NCI-H226 (cell line): Measurements from ENCODE around the gene TMEM61.

Source experiments
- DNase-seq: peaks from one replicate; pipeline ENCODE4 v3.0.0-alpha.2; 2015

The TMEM61 gene

DNA sequence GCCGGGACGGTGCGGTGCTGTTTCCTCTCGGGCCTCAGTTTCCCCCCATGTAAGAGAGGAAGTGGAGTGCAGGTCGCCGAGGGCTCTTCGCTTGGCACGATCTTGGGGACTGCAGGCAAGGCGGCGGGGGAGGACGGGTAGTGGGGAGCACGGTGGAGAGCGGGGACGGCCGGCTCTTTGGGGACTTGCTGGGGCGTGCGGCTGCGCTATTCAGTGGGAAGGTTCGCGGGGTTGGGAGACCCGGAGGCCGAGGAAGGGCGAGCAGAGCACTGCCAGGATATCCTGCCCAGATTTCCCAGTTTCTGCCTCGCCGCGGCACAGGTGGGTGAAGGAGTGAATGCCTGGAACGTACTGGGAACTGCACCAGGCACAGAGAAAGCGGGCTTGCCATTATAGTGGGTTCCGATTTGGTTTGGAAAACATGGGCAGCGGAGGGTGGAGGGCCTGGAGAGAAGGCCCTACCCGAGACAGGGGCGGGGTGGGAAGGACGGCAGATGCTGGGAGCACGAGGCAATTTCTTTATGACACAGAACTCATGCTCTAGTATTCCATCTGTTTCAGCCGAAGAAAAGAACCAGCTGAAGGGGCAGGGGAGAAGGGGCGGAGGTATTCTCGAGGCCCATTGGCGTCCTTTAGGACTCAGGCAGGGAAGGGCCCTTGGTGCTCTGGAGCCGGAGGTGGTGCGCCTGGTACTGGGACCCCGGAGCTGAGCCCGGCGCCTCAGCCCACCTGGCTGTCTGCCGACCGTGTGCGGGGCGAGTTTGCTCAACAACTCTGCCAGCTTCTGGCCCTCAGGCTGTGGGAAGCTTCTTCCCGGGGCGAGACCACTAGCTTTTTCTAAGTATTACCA lies 59.9 kb downstream of the TMEM61 start:
- DNase-seq, result no peak

DNA sequence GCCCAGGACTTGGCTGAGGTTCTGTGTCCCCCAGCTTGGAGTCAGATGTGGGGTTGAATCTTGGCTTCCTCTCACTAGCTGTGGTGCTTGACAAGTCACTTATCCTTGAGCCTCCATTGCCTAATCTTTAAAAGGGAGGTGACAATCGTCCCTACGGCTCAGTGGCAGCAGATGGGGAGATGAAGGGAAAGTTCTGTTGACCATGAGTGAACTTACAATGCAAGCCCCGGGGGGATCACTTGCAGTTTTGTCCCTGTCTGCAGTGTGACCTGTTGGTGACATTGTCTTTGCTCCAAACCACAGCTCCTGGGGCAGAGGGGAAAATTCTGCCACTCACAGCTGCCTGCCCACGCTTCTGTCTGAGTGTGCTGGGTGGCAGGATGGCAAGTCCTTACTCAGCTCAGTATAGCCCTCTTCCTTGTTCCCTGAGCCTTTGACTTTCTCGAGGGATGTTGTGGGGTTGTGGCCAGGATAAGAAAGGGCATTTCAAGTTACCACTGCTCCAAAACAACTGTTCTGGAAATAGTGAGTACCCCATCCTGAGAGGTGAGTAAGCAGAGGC lies 60.6 kb downstream of the TMEM61 start:
- no peak for DNase-seq

DNA sequence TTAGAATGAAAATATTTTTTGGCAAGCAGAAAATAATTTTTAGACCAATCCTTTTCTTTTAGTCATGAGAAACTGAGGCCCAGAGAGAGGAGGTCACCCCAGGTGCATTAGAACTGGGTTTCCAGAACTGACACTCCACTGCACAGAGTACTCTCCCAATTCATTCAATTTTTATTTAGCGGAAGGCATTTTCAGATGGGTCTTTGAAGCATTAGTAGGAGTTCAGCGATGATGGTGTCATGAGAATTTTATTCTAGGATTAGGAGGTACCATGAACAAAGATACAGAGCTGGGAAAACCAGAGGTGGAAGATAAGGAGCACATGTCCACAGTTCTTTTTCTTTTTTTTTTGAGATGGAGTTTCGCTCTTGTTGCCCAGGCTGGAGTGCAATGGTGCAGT lies 61.2 kb downstream of the TMEM61 start:
- DNase-seq, result no peak
